Sigmoid colon (tissue), 4 donors: Measurements from ENCODE around the gene RASSF1.

Source experiments
- EP300 ChIP-seq, 4 donors: sonication (generic); formaldehyde crosslinking; IDR thresholded peaks; one replicate each; pipeline ENCODE4 v1.6.1; 2017; ENCODE audit warnings: antibody characterized with exemption in 4 of 4
- POLR2A ChIP-seq, 2 donors: fragments of 450-650 bp; IDR thresholded peaks; one replicate each; pipeline ENCODE4 v1.6.1; 2016; ENCODE audit warnings: antibody characterized with exemption in 2 of 2, mild to moderate bottlenecking in 2 of 2, moderate library complexity in 2 of 2
- POLR2AphosphoS5 ChIP-seq, 4 donors: sonication (generic); formaldehyde crosslinking; IDR thresholded peaks; one replicate each; pipeline ENCODE4 v1.6.1; 2017; ENCODE audit warnings: antibody characterized with exemption in 4 of 4
- TF ChIP-seq, protein P1 (sequence below), 4 experiments: fragments of 450-650 bp in 3 of 4; fragments of 200-600 bp in 1 of 4; IDR thresholded peaks; one replicate each; pipeline ENCODE4 v1.5.1; 2016 to 2019; ENCODE audit warnings: antibody characterized with exemption in 4 of 4, mild to moderate bottlenecking in 3 of 4, moderate library complexity in 2 of 4

- TF ChIP-seq, protein P1, sequence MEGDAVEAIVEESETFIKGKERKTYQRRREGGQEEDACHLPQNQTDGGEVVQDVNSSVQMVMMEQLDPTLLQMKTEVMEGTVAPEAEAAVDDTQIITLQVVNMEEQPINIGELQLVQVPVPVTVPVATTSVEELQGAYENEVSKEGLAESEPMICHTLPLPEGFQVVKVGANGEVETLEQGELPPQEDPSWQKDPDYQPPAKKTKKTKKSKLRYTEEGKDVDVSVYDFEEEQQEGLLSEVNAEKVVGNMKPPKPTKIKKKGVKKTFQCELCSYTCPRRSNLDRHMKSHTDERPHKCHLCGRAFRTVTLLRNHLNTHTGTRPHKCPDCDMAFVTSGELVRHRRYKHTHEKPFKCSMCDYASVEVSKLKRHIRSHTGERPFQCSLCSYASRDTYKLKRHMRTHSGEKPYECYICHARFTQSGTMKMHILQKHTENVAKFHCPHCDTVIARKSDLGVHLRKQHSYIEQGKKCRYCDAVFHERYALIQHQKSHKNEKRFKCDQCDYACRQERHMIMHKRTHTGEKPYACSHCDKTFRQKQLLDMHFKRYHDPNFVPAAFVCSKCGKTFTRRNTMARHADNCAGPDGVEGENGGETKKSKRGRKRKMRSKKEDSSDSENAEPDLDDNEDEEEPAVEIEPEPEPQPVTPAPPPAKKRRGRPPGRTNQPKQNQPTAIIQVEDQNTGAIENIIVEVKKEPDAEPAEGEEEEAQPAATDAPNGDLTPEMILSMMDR (IDR thresholded peaks at IDR 0.05) = no peak
- TF ChIP-seq POLR2A (IDR thresholded peaks at IDR 0.05) = no peak
- TF ChIP-seq POLR2AphosphoS5 (IDR thresholded peaks at IDR 0.05) = no peak
- TF ChIP-seq EP300 (IDR thresholded peaks at IDR 0.05) = no peak
These were observed 30.0 kb upstream of the RASSF1 start for GRCh38 chr3:50370594-50370993.
